ENCODE data around the gene RABL3.

GRCh38 chr3:120775411-120775810 is 33.1 kb upstream of the RABL3 start:
- TF ChIP-seq CTCF (IDR thresholded peaks at IDR 0.05) (no peak), POLR2A (IDR thresholded peaks at IDR 0.05) (no peak)

Measured in sigmoid colon (tissue), 3 donors.